OCI-LY1 (cell line): Measurements from ENCODE around the gene CLEC16A.

Experiments used
- H2AFZ ChIP-seq: fragments of 200-600 bp; sonication (generic), shearing (Covaris generic); 2 replicates; pipeline ENCODE4 v1.6.0; 2014; ENCODE audit warnings: antibody characterized with exemption, mild to moderate bottlenecking, low read length
- H3F3A ChIP-seq: fragments of 200-600 bp; sonication (generic), shearing (Covaris generic); 2 replicates; pipeline ENCODE4 v1.6.0; 2014; ENCODE audit warnings: mild to moderate bottlenecking, antibody characterized with exemption, low read length, moderate library complexity; ENCODE audit not compliant: insufficient read depth
- H3K27ac ChIP-seq: fragments of 200-600 bp; sonication (generic); 2 replicates; pipeline ENCODE4 v1.5.1; 2014; ENCODE audit warnings: low read length, mixed run types, mild to moderate bottlenecking, low read depth; ENCODE audit not compliant: poor library complexity, severe bottlenecking
- H3K27me3 ChIP-seq: fragments of 200-600 bp; sonication (generic); 2 replicates; pipeline ENCODE4 v1.6.0; 2014; ENCODE audit warnings: antibody characterized with exemption, mild to moderate bottlenecking, low read length, moderate library complexity; ENCODE audit not compliant: insufficient read depth
- H3K36me3 ChIP-seq: fragments of 200-600 bp; sonication (generic); 2 replicates; pipeline ENCODE4 v1.6.1; 2014; ENCODE audit warnings: mild to moderate bottlenecking, antibody characterized with exemption, low read length, moderate library complexity, mixed read lengths; ENCODE audit not compliant: insufficient read depth
- H3K4me1 ChIP-seq: fragments of 200-600 bp; sonication (generic); 2 replicates; pipeline ENCODE4 v1.5.1; 2014; ENCODE audit warnings: mild to moderate bottlenecking, low read length, moderate library complexity; ENCODE audit not compliant: insufficient read depth, severe bottlenecking
- H3K4me2 ChIP-seq: fragments of 200-600 bp; sonication (generic), shearing (Covaris generic); 2 replicates; pipeline ENCODE4 v1.6.1; 2014; ENCODE audit warnings: low read length
- H3K4me3 ChIP-seq: fragments of 200-600 bp; sonication (generic); 2 replicates; pipeline ENCODE4 v1.5.1; 2014; ENCODE audit warnings: low read length, low read depth, mild to moderate bottlenecking, mixed read lengths; ENCODE audit not compliant: poor library complexity, severe bottlenecking
- H3K79me2 ChIP-seq: fragments of 200-600 bp; shearing (Covaris generic); 2 replicates; pipeline ENCODE4 v1.6.1; 2016; ENCODE audit warnings: mixed run types, low read length, mixed read lengths; ENCODE audit not compliant: insufficient read depth
- H3K9ac ChIP-seq: fragments of 200-600 bp; sonication (generic), shearing (Covaris generic); 2 replicates; pipeline ENCODE4 v1.6.1; 2014; ENCODE audit warnings: mild to moderate bottlenecking, low read length, mixed read lengths
- H3K9me2 ChIP-seq: fragments of 200-600 bp; sonication (generic), shearing (Covaris generic); 2 replicates; pipeline ENCODE4 v1.6.1; 2014; ENCODE audit warnings: low read depth, mild to moderate bottlenecking, low read length, mixed read lengths
- H3K9me3 ChIP-seq: fragments of 200-600 bp; shearing (Covaris generic); 2 replicates; pipeline ENCODE4 v1.6.1; 2014; ENCODE audit warnings: low read length, mixed read lengths
- H4K20me1 ChIP-seq: fragments of 200-600 bp; sonication (generic), shearing (Covaris generic); 2 replicates; pipeline ENCODE4 v1.6.0; 2016; ENCODE audit warnings: mild to moderate bottlenecking, low read length; ENCODE audit not compliant: insufficient read depth
- CTCF ChIP-seq: fragments of 200-600 bp; sonication (generic), shearing (Covaris generic); IDR thresholded peaks from 2 replicates; pipeline ENCODE4 v1.5.1; 2017; ENCODE audit warnings: mild to moderate bottlenecking, antibody characterized with exemption, low read length, moderate library complexity, mixed read lengths
- EZH2 ChIP-seq: fragments of 200-600 bp; sonication (generic), shearing (Covaris generic); IDR thresholded peaks from 2 replicates; pipeline ENCODE4 v1.8.0; 2017; ENCODE audit warnings: borderline replicate concordance, mixed run types, mild to moderate bottlenecking, antibody characterized with exemption, low read length, moderate library complexity, mixed read lengths

CLEC16A gene

GRCh38 chr16:11204513-11205047, 260.2 kb downstream of the CLEC16A start:
- H3K4me3 ChIP-seq: no peak overlapping the region
- TF ChIP-seq CTCF: no peak
- no peak for TF ChIP-seq EZH2
- H3K27ac ChIP-seq: no peak overlapping the region
- H3K9me3 ChIP-seq: peaks cover 7% of the 10 kb centered on the region; the same call in 1 of the 2 replicates
- no peak overlapping the region for H3K9ac ChIP-seq
- no peak overlapping the region for H2AFZ ChIP-seq
- peaks cover 26% of the 10 kb centered on the region for H3K27me3 ChIP-seq
- H3K36me3 ChIP-seq: peaks cover 7% of the 10 kb centered on the region; the same call in 1 of the 2 replicates
- no peaks in the 10 kb centered on the region for H3K9me2 ChIP-seq
- H4K20me1 ChIP-seq: no peaks in the 10 kb centered on the region
- no peaks in the 10 kb centered on the region for H3K4me1 ChIP-seq
- no peaks in the 10 kb centered on the region for H3F3A ChIP-seq
- H3K4me2 ChIP-seq: no peak overlapping the region
- H3K79me2 ChIP-seq: no peaks in the 10 kb centered on the region

GRCh38 chr16:11205065-11205699, 260.8 kb downstream of the CLEC16A start:
- Histone ChIP-seq H3K4me1 (no peaks in the 10 kb centered on the region), H3K4me2 (no peak overlapping the region), H3K4me3 (no peak overlapping the region), H3K9me2 (no peaks in the 10 kb centered on the region), H3K79me2 (no peaks in the 10 kb centered on the region), H2AFZ (no peak overlapping the region), H3K36me3 (peaks cover 7% of the 10 kb centered on the region; the same call in 1 of the 2 replicates), H3K9me3 (peaks cover 7% of the 10 kb centered on the region; the same call in 1 of the 2 replicates), H3F3A (no peaks in the 10 kb centered on the region), H3K27ac (no peak overlapping the region), H3K9ac (no peak overlapping the region), H3K27me3 (peaks cover 26% of the 10 kb centered on the region), H4K20me1 (no peaks in the 10 kb centered on the region)
- TF ChIP-seq EZH2: no peak

DNA sequence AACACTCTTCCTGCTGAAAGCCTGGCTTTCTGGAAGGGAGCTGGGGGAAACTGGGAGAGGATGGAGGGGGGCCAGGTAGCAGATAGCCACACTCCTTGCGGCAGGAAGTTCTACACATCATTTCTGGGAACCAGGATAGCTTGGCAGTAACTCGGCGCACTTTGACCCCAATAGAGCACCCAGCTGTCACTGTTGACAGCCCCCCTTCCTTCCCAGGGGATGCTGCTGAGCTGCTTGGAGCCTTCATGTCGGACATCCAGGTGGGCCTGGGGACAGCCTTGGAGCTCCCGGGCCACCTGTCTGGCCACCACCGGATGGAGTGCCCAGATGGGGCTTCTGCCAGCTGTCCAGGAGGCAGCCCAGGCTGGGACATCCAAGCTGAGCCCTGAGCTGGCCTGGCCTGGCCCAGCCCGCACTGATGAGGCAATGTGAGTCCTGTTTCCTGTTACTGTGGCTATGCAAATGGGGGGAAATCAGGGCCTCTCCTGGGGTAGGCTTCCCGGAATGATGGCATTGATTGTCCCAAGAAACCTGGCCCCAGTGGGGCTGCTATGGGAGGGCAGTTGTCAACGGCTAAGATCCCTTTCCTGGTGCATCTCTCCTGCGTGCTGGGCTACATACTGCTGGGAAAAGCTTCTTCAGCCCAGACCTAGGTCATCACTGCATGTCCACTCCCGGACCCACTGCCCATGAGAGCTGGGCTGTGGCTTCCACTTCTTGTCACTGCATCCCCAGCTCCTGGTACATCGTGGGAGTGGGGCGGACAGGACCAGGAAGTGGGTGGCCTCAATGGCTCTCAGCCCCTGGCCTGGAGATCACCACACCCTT, 261.6 kb downstream of the CLEC16A start:
- H4K20me1 ChIP-seq: no peaks in the 10 kb centered on the region
- peaks cover 26% of the 10 kb centered on the region for H3K27me3 ChIP-seq
- H3K4me3 ChIP-seq: no peak overlapping the region
- no peak overlapping the region for H3K9ac ChIP-seq
- no peak overlapping the region for H3K27ac ChIP-seq
- no peak overlapping the region for H2AFZ ChIP-seq
- H3K9me2 ChIP-seq: no peaks in the 10 kb centered on the region
- peaks cover 7% of the 10 kb centered on the region; the same call in 1 of the 2 replicates for H3K9me3 ChIP-seq
- no peaks in the 10 kb centered on the region for H3F3A ChIP-seq
- no peak overlapping the region for H3K4me2 ChIP-seq
- TF ChIP-seq CTCF: no peak
- no peak for TF ChIP-seq EZH2
- H3K36me3 ChIP-seq: peaks cover 7% of the 10 kb centered on the region; the same call in 1 of the 2 replicates
- H3K79me2 ChIP-seq: no peaks in the 10 kb centered on the region
- no peaks in the 10 kb centered on the region for H3K4me1 ChIP-seq
